HepG2 (cell line): ENCODE data around the gene MPZL3. TPM values are rescaled to one million over a fixed set of nuclear protein-coding genes. Genes with fewer than 3 reads are reported as not detected.

Source experiments
- ATF7-NPFF ChIP-seq: sonication (generic); formaldehyde crosslinking; IDR thresholded peaks from 2 replicates; pipeline ENCODE4 v1.8.1; 2023; ENCODE audit warnings: mild to moderate bottlenecking, low read depth, missing genetic modification reagents, moderate library complexity
- CCAR2 ChIP-seq: fragments of 200-400 bp; formaldehyde crosslinking; optimal IDR thresholded peaks from 2 replicates; pipeline ENCODE3; 2018; ENCODE audit warnings: low read depth, mild to moderate bottlenecking, low read length, moderate library complexity
- FOXA1 ChIP-seq, 2 experiments: fragments of 450-650 bp in 1 of 2; sonication (generic) in 1 of 2; formaldehyde crosslinking in 1 of 2; IDR thresholded peaks; 2 replicates each; pipeline versions ENCODE4 v1.4.0 to v1.6.1; 2016 to 2020; ENCODE audit warnings: missing genetic modification reagents in 1 of 2
- FOXK1 ChIP-seq: sonication (generic); formaldehyde crosslinking; IDR thresholded peaks from 2 replicates; pipeline ENCODE4 v1.4.0; 2020; ENCODE audit warnings: low read depth, missing genetic modification reagents, borderline replicate concordance
- IKZF4 ChIP-seq: sonication (generic); formaldehyde crosslinking; IDR thresholded peaks from 2 replicates; pipeline ENCODE4 v1.5.1; 2020; ENCODE audit warnings: borderline replicate concordance, mild to moderate bottlenecking, low read depth, missing genetic modification reagents; ENCODE audit errors: not compliant biosample characterization
- MTA1 ChIP-seq: sonication (generic); formaldehyde crosslinking; IDR thresholded peaks from 2 replicates; pipeline ENCODE4 v1.4.0; 2020; ENCODE audit warnings: missing genetic modification reagents, mild to moderate bottlenecking, borderline replicate concordance
- NCOA2 ChIP-seq: sonication (generic); formaldehyde crosslinking; IDR thresholded peaks from 2 replicates; pipeline ENCODE4 v1.8.0; 2022; ENCODE audit warnings: inconsistent platforms
- PHF8 ChIP-seq: sonication (generic); formaldehyde crosslinking; IDR thresholded peaks from 2 replicates; pipeline ENCODE4 v1.5.0; 2020; ENCODE audit warnings: missing genetic modification reagents
- TBP ChIP-seq: sonication (generic); formaldehyde crosslinking; IDR thresholded peaks from 2 replicates; pipeline ENCODE4 v1.5.0; 2020; ENCODE audit warnings: missing genetic modification reagents
- TBX3 ChIP-seq: fragments of 450-650 bp; IDR thresholded peaks from 2 replicates; pipeline ENCODE4 v1.6.1; 2017; ENCODE audit warnings: antibody characterized with exemption, mild to moderate bottlenecking, inconsistent platforms, borderline replicate concordance
- TOPORS ChIP-seq: sonication (generic); formaldehyde crosslinking; IDR thresholded peaks from 2 replicates; pipeline ENCODE4 v1.8.0; 2023; ENCODE audit warnings: mild to moderate bottlenecking, missing genetic modification reagents
- ZEB1 ChIP-seq: IDR thresholded peaks from 2 replicates; pipeline ENCODE4 v1.6.1; 2012; ENCODE audit warnings: mild to moderate bottlenecking, low read depth, inconsistent platforms; ENCODE audit not compliant: insufficient replicate concordance
- ZMAT3 ChIP-seq: sonication (generic); formaldehyde crosslinking; conservative IDR thresholded peaks from 2 replicates; pipeline ENCODE4 v1.7.0; 2021; ENCODE audit warnings: missing genetic modification reagents
- ZNF12 ChIP-seq: sonication (generic); formaldehyde crosslinking; IDR thresholded peaks from 2 replicates; pipeline ENCODE4 v1.5.0; 2020; ENCODE audit warnings: missing genetic modification reagents
- ZNF543 ChIP-seq: sonication (generic); formaldehyde crosslinking; IDR thresholded peaks from 2 replicates; pipeline ENCODE4 v1.4.0; 2020; ENCODE audit warnings: mild to moderate bottlenecking, missing genetic modification reagents
- ZNF629 ChIP-seq: sonication (generic); formaldehyde crosslinking; conservative IDR thresholded peaks from 2 replicates; pipeline ENCODE4 v1.5.0; 2020; ENCODE audit warnings: missing genetic modification reagents
- ZNF781 ChIP-seq: sonication (generic); formaldehyde crosslinking; IDR thresholded peaks from 2 replicates; pipeline ENCODE4 v1.5.1; 2020; ENCODE audit warnings: borderline replicate concordance, mild to moderate bottlenecking, missing genetic modification reagents; ENCODE audit errors: not compliant biosample characterization
- polyA plus RNA-seq, 8 experiments: library from polyadenylated mRNA; depleted of rRNA in 3 of 8; stranded (reverse) in 7 of 8; unstranded in 1 of 8; fragments of >200 nt; fragmentation: Illumina TruSeq in 4 of 8; extraction: Trizol in 4 of 8; gene quantifications; 2 replicates each; pipeline versions ENCODE4 v1.2.1 to v1.2.3, GENCODE V29; 2011 to 2016; ENCODE audit warnings: low read depth in 4 of 8, missing spikeins in 1 of 8, mixed read lengths in 1 of 8; ENCODE audit not compliant: insufficient read depth in 1 of 8
- total RNA-seq, 5 experiments: library from RNA; depleted of rRNA; stranded (reverse); fragments of >200 nt; fragmentation: Illumina TruSeq; extraction: Trizol; gene quantifications; 2 replicates each; pipeline ENCODE4 v1.2.3, GENCODE V29; 2016; ENCODE audit warnings: low read depth in 1 of 5
- TF ChIP-seq, protein P1 (sequence below): IDR thresholded peaks from 2 replicates; pipeline ENCODE4 v1.6.1; 2012; ENCODE audit warnings: low read depth, low read length, improper control_type of control experiment
- TF ChIP-seq, protein P2 (sequence below): sonication (generic); formaldehyde crosslinking; IDR thresholded peaks from 2 replicates; pipeline ENCODE4 v1.8.1; 2022; ENCODE audit warnings: low read depth, mild to moderate bottlenecking, missing genetic modification reagents
- TF ChIP-seq, protein P3 (sequence below): sonication (generic); formaldehyde crosslinking; IDR thresholded peaks from 2 replicates; pipeline ENCODE4 v1.9.0; 2021; ENCODE audit warnings: missing genetic modification reagents, borderline replicate concordance

Gene MPZL3
- total and polyA plus RNA-seq, 2 of the 13 experiments (the other 11 are each of a cell fraction or from before 2014, with no cell fraction given): 5.3 to 9.3 TPM

DNA sequence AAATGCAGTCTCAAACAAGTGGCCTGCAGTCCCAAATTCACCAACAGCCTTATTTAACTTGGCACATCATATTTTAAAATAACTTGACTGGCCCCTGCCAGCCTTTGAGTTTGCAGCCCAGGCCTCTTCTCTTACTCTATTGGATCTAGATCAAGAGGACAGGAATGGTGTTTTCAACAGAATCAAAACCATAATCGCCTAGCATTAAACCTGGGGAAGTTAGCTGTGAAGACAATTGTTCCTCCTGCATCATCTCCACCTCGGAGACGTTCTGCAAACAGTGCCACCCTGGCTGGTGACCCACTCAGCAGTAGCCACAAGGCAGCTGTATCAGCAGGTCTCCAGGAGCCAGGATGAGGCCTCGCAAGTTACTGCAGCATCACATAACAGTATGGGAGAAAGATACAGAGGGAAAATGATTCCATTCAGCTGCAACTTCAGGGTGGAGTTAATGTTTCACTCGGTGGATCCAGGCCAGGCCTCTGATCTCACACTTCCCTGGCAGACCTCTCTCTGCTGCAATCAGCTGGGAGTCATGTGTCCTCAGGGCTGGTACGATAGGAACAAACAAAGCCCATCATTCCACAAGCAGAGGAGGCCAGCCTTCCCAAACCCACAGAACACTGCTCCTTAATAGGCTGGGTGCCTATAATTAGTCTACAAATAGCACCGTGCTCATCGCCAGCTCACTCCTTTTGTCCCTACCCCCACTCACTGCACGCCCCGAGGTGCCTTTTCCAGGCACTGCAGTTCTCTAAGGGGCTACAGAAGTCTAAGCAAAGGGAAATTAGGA is 57.1 kb downstream of the MPZL3 start (continued):
- TF ChIP-seq, protein P1, sequence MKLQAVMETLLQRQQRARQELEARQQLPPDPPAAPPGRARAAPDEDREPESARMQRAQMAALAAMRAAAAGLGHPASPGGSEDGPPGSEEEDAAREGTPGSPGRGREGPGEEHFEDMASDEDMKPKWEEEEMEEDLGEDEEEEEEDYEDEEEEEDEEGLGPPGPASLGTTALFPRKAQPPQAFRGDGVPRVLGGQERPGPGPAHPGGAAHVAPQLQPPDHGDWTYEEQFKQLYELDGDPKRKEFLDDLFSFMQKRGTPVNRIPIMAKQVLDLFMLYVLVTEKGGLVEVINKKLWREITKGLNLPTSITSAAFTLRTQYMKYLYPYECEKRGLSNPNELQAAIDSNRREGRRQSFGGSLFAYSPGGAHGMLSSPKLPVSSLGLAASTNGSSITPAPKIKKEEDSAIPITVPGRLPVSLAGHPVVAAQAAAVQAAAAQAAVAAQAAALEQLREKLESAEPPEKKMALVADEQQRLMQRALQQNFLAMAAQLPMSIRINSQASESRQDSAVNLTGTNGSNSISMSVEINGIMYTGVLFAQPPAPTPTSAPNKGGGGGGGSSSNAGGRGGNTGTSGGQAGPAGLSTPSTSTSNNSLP: peak; percentile 81; the same call in 1 of the 2 replicates
- TF ChIP-seq, protein P2, sequence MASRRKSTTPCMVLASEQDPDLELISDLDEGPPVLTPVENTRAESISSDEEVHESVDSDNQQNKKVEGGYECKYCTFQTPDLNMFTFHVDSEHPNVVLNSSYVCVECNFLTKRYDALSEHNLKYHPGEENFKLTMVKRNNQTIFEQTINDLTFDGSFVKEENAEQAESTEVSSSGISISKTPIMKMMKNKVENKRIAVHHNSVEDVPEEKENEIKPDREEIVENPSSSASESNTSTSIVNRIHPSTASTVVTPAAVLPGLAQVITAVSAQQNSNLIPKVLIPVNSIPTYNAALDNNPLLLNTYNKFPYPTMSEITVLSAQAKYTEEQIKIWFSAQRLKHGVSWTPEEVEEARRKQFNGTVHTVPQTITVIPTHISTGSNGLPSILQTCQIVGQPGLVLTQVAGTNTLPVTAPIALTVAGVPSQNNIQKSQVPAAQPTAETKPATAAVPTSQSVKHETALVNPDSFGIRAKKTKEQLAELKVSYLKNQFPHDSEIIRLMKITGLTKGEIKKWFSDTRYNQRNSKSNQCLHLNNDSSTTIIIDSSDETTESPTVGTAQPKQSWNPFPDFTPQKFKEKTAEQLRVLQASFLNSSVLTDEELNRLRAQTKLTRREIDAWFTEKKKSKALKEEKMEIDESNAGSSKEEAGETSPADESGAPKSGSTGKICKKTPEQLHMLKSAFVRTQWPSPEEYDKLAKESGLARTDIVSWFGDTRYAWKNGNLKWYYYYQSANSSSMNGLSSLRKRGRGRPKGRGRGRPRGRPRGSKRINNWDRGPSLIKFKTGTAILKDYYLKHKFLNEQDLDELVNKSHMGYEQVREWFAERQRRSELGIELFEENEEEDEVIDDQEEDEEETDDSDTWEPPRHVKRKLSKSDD (CRISPR knock-in tag): peak; percentile 50; the same call in 1 of the 2 replicates
- TF ChIP-seq, protein P3, sequence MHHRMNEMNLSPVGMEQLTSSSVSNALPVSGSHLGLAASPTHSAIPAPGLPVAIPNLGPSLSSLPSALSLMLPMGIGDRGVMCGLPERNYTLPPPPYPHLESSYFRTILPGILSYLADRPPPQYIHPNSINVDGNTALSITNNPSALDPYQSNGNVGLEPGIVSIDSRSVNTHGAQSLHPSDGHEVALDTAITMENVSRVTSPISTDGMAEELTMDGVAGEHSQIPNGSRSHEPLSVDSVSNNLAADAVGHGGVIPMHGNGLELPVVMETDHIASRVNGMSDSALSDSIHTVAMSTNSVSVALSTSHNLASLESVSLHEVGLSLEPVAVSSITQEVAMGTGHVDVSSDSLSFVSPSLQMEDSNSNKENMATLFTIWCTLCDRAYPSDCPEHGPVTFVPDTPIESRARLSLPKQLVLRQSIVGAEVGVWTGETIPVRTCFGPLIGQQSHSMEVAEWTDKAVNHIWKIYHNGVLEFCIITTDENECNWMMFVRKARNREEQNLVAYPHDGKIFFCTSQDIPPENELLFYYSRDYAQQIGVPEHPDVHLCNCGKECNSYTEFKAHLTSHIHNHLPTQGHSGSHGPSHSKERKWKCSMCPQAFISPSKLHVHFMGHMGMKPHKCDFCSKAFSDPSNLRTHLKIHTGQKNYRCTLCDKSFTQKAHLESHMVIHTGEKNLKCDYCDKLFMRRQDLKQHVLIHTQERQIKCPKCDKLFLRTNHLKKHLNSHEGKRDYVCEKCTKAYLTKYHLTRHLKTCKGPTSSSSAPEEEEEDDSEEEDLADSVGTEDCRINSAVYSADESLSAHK (CRISPR knock-in tag): no peak
- peak; percentile 86; the same call in 1 of the 2 replicates for TF ChIP-seq ZMAT3 (CRISPR knock-in tag)
- TF ChIP-seq PHF8 (CRISPR knock-in tag): peak; percentile 49; the same call in 1 of the 2 replicates
- TF ChIP-seq ZNF781 (CRISPR knock-in tag): peak; percentile 47
- peak; percentile 57; the same call in 1 of the 2 replicates for TF ChIP-seq ZNF543 (CRISPR knock-in tag)
- peak; percentile 80; the same call in 1 of the 2 replicates for TF ChIP-seq FOXK1
- no peak for TF ChIP-seq CCAR2
- TF ChIP-seq FOXA1 (IDR thresholded peaks at IDR 0.05): no peak
- TF ChIP-seq FOXA1 (CRISPR knock-in tag; IDR thresholded peaks at IDR 0.05): peak; percentile 56; the same call in 1 of the 2 replicates
- peak; percentile 64; the same call in 1 of the 2 replicates for TF ChIP-seq TBX3
- 0 out of 2 replicates have a peak, but pooled peaks have one; percentile 28 for TF ChIP-seq MTA1
- TF ChIP-seq ATF7-NPFF: 0 out of 2 replicates have a peak, but pooled peaks have one; percentile 31
- TF ChIP-seq TBP (CRISPR knock-in tag): peak; percentile 39; the same call in 1 of the 2 replicates
- peak; percentile 23 for TF ChIP-seq ZEB1
- peak; percentile 94 for TF ChIP-seq ZNF12
- TF ChIP-seq NCOA2: peak; percentile 87
- 0 out of 2 replicates have a peak, but pooled peaks have one; percentile 40 for TF ChIP-seq TOPORS
- peak; percentile 26 for TF ChIP-seq IKZF4 (CRISPR knock-in tag)
- 0 out of 2 replicates have a peak, but pooled peaks have one; percentile 7 for TF ChIP-seq ZNF629 (CRISPR knock-in tag)
